ENCODE data around the gene ZNF527.
A peak's percentile ranks its signal among the peaks of the same experiment; 100 is the strongest.
"Not testable (repeated sequence)": the region's sequence is repeated elsewhere in the genome, so short reads cannot be mapped to it uniquely, and the experiment has no call there.

The ZNF527 gene

GRCh38 chr19:37370880-37371661 lies at the start of gene ZNF527:
Gene ZNF527, plus strand, starts transcription at chr19:37371099. Its CDS starts 3,100 bp downstream, at chr19:37374199.
- peak; percentile 95 for DNase-seq
- in situ Hi-C loops (cut with HindIII; ENCODE audit: low pct_ligation_motif_present, low pct_unique_long_range_greater_than_20kb, low sequenced_read_pairs): no loop called here

DNA sequence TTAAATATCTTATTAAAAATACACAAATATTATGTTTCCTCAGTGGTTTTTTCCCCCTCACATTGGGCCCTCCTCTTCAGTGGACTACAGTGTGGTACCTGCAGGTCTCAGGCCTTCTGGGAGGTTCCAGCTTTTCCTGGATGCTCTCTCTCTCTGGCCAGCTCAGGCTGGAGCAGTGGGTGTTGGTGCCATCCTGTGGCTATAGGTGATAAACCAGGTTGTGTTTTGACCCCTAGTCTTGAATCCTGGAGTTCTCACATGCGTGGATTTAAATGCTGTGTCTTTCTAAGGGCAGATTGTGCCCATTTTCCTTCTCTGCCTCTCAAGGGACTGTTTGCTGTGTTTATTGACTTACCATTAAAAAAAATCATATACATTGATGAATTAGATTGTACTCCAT lies 41.2 kb upstream of the ZNF527 start:
- peak; percentile 8 for DNase-seq
- in situ Hi-C loops (cut with HindIII; ENCODE audit: low pct_ligation_motif_present, low pct_unique_long_range_greater_than_20kb, low sequenced_read_pairs): no loop called here

- no peak for DNase-seq
- in situ Hi-C loops (cut with HindIII; ENCODE audit: low pct_ligation_motif_present, low pct_unique_long_range_greater_than_20kb, low sequenced_read_pairs): no loop called here
Observed at GRCh38 chr19:37332839-37333238, 38.1 kb upstream of the ZNF527 start.

- no peak for DNase-seq
- in situ Hi-C loops (cut with HindIII; ENCODE audit: low pct_ligation_motif_present, low pct_unique_long_range_greater_than_20kb, low sequenced_read_pairs): no loop called here
Observed at GRCh38 chr19:37333457-37333856, 37.4 kb upstream of the ZNF527 start.

DNA sequence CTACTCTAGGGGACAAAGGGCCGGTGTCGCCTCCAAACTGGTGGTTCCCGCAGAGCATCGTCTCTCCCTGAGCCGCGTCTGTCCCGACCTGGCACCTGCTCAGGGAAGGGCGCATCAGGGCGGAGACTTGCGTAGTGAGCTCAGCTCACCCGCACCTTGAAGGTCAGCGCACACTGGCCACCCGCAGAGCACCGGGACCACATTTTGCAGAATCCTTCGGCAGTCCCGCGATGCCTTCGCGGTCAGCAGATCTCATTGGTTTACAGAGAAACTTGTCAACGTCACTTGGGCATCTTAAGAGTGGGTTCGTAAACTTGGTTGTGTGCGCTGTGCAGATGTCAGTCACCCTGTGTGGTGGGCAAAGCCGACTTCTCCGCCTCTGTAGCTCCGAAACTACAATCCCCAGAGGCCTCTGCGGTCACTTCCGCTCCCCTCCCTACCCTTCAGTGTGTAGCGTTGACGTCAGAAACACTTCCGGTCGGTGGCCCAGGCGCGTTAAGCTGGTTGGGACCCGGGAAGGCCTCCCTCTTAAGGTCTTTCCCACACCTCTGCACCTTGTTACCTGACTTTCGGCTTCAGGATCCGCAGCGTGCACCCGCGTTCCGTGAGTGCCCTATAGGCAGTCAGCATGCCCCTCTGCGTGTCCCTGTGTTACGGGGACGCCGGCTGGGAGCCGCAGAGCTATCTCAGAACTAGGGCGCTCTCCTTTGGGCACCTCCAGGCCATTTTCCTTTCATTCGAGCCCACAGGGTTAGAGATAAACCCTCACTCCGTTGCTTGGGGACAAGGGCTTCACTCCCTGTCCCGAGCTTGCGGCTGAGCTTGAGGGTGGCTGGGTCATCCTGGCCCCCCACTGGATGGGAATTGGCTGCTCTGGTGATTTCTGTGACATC lies 36.5 kb upstream of the ZNF527 start:
- in situ Hi-C loops (cut with HindIII; ENCODE audit: low pct_ligation_motif_present, low pct_unique_long_range_greater_than_20kb, low sequenced_read_pairs): no loop called here
- peak; percentile 80 for DNase-seq

- no peak for DNase-seq
- in situ Hi-C loops (cut with HindIII; ENCODE audit: low pct_ligation_motif_present, low pct_unique_long_range_greater_than_20kb, low sequenced_read_pairs): no loop called here
Observed at GRCh38 chr19:37342753-37343152, 28.1 kb upstream of the ZNF527 start.

DNA sequence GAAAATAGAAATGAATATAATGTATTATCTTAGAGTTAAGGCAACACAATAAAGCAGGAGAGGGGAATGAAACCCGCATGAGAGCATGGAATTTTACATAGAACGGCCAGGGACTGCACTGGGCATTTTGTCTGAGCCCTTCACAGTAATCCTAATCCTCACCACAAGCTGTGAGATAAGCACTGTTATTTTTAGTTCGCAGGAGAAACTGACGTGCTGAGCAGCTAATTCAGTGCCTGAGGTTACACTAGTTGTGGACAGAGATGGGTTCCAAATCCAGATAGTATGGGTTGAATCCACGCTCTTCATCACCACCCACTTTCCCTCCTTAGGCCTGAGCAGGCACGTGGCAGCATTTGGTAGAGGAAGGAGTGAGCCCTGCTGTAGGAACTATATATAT lies 24.8 kb upstream of the ZNF527 start:
- DNase-seq: no peak
- in situ Hi-C loops (cut with HindIII; ENCODE audit: low pct_ligation_motif_present, low pct_unique_long_range_greater_than_20kb, low sequenced_read_pairs): no loop called here

DNA sequence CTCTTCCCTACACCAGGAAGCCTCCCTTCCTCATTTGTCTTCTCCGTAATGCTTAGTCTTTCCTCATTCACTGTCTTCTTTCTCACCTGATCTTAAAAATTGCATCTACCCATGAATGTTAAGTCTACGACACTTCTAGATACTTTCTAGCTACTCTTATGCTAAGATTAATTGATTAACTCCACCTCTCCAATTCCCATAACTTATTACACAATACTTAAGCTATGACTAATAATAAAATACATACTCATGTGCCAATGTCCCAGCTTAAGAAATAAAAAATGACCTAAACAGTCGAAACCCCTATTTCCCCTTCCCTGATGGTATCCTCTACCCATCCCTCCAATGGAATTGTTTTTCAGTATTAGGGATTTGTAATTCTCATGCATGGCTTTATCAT lies 22.8 kb upstream of the ZNF527 start:
- in situ Hi-C loops (cut with HindIII; ENCODE audit: low pct_ligation_motif_present, low pct_unique_long_range_greater_than_20kb, low sequenced_read_pairs): no loop called here
- no peak for DNase-seq

GRCh38 chr19:37353968-37354367 lies 16.9 kb upstream of the ZNF527 start:
- DNase-seq: no peak
- in situ Hi-C loops (cut with HindIII; ENCODE audit: low pct_ligation_motif_present, low pct_unique_long_range_greater_than_20kb, low sequenced_read_pairs): no loop called here

GRCh38 chr19:37355901-37356300 lies 15.0 kb upstream of the ZNF527 start:
- in situ Hi-C loops (cut with HindIII; ENCODE audit: low pct_ligation_motif_present, low pct_unique_long_range_greater_than_20kb, low sequenced_read_pairs): no loop called here
- DNase-seq: no peak

DNA sequence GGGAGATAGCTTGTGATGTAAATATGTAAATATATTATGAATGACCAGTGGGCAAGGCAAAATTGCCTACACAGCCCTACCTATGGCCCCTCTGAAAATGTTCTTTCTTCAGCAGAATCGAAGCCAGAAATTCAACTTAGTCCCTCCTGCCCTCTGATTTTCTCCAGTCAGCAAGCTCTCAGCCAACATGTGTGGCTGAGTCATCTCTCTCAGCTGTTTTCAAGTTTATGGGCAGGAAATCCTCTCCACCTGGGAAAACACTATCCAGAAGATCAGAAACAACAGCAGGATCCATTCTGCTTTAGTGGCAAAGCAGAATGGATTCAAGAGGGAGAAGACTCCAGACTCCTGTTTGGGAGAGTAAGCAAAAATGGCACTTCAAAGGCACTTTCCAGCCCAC lies 8.9 kb upstream of the ZNF527 start:
- DNase-seq: no peak
- in situ Hi-C loops (cut with HindIII; ENCODE audit: low pct_ligation_motif_present, low pct_unique_long_range_greater_than_20kb, low sequenced_read_pairs): no loop called here

DNA sequence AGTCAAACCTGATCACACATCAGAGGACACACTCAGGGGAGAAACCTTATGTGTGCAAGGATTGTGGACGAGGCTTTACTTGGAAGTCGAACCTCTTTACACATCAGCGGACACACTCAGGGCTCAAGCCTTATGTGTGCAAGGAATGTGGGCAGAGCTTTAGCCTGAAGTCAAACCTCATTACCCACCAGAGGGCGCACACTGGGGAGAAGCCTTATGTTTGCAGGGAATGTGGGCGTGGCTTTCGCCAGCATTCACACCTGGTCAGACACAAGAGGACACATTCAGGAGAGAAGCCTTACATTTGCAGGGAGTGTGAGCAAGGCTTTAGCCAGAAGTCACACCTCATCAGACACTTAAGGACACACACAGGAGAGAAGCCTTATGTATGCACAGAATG lies 8.2 kb upstream of the ZNF527 start:
- in situ Hi-C loops (cut with HindIII; ENCODE audit: low pct_ligation_motif_present, low pct_unique_long_range_greater_than_20kb, low sequenced_read_pairs): no loop called here
- peak; percentile 21 for DNase-seq

DNA sequence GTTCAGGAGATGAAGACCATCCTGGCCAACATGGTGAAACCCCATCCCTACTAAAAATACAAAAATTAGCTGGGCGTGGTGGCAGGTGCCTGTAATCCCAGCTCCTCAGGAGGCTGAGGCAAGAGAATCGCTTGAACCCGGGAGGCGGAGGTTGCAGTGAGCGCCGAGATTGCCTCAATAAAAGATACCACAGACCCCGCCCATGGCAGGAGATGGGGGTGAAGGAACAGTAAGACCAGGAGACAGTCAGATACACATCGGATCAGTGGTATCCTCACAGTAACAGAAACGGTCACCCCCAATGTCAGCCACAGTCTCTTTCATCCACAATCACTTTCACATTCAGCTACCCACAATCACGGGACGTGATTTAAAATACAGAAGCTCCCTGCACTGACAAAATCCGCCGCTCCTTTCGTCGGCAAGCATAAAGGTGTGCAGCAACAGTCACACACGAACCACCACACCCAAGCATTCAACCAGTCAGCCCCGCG lies 466 bp upstream of the ZNF527 start:
- DNase-seq; in situ Hi-C loops (cut with HindIII; ENCODE audit: low pct_ligation_motif_present, low pct_unique_long_range_greater_than_20kb, low sequenced_read_pairs): not testable (repeated sequence)

DNA sequence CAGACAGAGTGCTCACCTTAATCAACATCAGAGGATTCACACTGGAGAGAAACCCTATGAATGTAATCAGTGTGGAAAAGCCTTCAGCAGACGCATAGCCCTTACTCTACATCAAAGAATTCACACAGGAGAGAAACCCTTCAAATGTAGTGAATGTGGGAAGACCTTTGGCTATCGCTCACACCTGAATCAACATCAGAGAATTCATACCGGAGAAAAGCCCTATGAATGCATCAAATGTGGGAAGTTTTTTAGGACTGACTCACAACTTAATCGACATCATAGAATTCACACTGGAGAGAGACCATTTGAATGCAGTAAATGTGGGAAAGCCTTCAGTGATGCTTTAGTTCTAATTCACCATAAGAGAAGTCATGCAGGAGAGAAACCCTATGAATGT lies 18.3 kb downstream of the ZNF527 start:
- DNase-seq: no peak
- in situ Hi-C loops (cut with HindIII; ENCODE audit: low pct_ligation_motif_present, low pct_unique_long_range_greater_than_20kb, low sequenced_read_pairs): no loop called here

- DNase-seq; in situ Hi-C loops (cut with HindIII; ENCODE audit: low pct_ligation_motif_present, low pct_unique_long_range_greater_than_20kb, low sequenced_read_pairs): not testable (repeated sequence)
Observed at GRCh38 chr19:37391399-37391798, 20.5 kb downstream of the ZNF527 start.

DNA sequence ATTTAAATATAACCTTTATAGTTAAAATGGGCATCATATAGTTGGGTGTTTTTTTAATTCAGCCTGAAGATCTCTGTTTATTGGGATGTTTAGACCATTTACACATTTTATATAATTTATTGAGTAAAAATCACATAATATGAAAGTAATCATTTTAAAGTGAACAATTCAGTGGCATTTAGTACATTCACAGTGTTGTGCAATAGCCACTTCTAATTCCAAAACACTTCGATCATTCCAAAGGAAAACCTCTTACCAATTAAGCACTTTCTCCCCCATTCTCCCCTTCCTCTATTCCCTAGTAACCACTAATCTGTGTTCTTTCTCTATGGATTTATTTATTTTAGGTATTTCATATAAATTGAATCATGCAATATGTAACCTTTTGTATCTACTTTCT lies 30.2 kb downstream of the ZNF527 start:
- no peak for DNase-seq
- in situ Hi-C loops (cut with HindIII; ENCODE audit: low pct_ligation_motif_present, low pct_unique_long_range_greater_than_20kb, low sequenced_read_pairs): no loop called here

- no peak for DNase-seq
Observed at GRCh38 chr19:37403403-37403802, 32.5 kb downstream of the ZNF527 start.

DNA sequence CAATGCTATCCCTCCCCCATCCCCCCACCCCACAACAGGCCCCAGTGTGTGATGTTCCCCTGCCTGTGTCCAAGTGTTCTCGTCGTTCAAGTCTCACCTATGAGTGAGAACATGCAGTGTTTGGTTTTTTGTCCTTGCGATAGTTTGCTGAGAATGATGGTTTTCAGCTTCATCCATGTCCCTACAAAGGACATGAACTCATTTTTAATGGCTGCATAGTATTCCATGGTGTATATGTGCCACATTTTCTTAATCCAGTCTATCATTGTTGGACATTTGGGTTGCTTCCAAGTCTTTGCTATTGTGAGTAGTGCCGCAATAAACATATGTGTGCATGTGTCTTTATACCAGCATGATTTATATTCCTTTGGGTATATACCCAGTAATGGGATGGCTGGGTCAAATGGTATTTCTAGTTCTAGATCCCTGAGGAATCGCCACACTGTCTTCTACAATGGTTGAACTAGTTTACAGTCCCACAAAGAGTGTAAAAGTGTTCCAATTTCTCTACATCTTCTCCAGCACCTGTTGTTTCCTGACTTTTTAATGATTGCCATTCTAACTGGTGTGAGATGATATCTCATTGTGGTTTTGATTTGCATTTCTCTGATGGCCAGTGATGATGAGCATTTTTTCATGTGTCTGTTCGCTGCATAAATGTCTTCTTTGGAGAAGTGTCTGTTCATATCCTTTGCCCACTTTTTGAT lies 35.4 kb downstream of the ZNF527 start:
- DNase-seq; in situ Hi-C loops (cut with HindIII; ENCODE audit: low pct_ligation_motif_present, low pct_unique_long_range_greater_than_20kb, low sequenced_read_pairs): not testable (repeated sequence)

More at GRCh38 chr19:37403403-37403802, 32.5 kb downstream of the ZNF527 start:
- in situ Hi-C loops (cut with HindIII; ENCODE audit: low pct_ligation_motif_present, low pct_unique_long_range_greater_than_20kb, low sequenced_read_pairs): no loop called here

- in situ Hi-C loops (cut with HindIII; ENCODE audit: low pct_ligation_motif_present, low pct_unique_long_range_greater_than_20kb, low sequenced_read_pairs): no loop called here
- no peak for DNase-seq
Observed at GRCh38 chr19:37412700-37413099, 41.8 kb downstream of the ZNF527 start.
